Hematopoietic multipotent progenitor cell treated with erythropoietin and hydrocortisone succinate and interleukin-3 and kit ligand, for 4 days (in vitro differentiated cells): ENCODE data around the gene UPF1.

Experiments used
- DNase-seq: peaks from one replicate; pipeline ENCODE4 v3.0.0-alpha.2; 2015

UPF1 gene

DNA sequence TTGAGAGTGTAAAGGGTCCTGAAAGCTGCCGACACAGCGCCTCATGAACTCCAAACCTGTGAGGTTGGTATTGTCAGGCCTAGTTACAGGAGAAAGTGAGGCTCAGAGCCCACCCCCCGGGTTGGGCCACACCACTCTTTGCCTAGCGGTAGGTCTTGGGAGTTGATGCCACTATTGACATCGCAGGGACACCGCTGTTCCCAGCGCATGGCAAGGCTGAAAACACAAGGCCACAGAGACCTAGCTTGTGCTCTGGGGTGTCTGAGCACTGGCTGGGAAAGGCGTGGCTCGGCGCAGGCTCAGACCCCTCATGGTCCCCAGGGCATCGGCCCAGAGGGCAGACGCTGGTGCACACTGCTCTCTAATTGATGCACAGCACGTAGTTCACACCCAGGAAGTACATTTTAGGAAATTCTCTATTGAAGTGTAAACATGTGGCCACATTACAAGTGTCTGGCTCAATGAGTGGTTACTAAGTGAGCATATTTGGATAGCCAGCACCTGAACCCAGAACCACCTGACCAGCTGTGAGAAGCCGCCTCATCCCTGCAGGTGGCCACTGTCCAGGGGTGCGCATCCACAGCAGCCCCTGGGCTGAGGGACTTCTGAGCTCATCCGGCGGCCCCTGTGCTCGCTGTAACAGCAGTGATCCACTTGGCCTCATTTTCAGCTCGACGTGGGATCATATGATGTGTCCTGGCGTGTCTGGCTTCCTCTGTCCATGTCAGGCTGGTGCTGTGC, 27.3 kb downstream of the UPF1 start:
- no peak for DNase-seq

DNA sequence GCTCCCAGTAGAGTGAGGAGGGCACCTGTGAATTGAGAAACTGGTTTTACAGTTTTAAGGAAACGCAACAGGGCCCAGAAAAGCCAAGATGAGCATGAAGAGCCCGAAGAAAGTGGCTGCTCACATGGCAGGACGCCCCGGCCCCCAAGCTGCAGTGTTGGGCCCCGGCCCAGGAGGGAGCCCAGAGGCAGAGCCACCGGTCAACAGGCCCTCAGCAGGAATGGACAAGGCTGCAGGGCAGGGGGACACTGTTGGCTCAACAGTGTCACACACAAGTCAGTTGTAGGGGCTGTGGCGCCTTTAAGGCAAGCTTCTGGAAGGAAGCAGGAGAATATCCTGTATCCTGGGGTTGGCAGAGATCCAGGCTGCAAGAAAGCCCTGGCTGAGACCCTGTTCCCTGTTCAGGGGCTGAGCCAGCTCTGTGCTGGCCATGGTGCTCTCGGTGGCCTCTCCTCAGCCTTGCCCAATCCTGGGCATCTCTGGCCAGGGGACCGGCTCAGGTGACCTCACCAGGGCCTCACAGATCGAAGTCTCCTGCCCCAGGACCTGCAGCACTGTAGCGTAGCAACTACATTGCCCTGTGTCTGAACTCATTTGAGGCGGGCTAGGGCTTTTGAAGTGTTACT, 28.0 kb downstream of the UPF1 start:
- no peak for DNase-seq

DNA sequence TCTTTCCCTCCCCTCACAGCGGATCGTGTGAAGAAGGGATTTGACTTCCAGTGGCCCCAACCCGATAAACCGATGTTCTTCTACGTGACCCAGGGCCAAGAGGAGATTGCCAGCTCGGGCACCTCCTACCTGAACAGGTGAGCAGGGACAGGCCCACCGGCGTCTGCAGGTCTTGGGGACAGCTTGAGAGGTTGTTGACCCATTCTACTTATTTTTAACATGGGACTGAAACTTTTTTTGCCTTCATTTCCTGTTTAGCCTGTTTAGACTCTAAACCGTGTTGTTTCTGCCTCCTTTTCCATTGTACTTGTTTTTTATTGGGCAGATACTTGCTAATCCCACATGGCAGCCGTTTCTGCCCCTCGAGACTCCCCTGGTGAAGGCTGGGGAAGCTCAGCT, 28.5 kb downstream of the UPF1 start:
- no peak for DNase-seq

DNA sequence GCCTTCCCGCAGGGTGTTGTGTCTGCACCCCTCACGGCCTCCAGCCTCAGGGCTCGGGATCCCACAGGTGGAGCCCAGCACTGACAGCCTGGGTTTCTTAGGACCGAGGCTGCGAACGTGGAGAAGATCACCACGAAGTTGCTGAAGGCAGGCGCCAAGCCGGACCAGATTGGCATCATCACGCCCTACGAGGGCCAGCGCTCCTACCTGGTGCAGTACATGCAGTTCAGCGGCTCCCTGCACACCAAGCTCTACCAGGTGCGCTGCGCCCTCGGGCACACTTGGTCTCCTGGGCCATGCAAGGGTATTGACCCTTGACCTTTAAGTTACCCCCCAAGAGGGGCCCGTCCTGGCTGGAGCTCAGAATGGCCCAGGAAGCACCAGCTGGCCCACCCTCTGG, 29.0 kb downstream of the UPF1 start:
- DNase-seq: no peak

DNA sequence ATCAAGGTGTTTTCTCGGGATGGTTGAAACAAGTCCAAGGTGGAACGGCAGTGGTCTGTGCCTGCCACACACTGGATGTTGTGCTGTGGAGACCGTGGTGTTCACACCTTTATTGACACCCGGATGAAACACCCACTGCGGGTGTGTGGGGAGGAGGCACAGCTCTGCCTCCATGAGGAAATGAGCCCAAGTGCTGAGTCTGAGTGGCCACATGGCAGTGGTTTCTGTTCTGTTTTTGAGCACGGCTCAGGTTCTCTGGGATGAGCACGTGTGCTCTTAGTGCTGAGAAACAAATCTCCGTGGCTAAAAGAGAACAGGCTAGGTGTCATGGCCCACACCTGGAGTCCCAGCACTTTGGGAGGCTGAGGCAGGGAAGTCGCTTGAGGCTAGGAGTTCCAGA, 29.5 kb downstream of the UPF1 start:
- no peak for DNase-seq

DNA sequence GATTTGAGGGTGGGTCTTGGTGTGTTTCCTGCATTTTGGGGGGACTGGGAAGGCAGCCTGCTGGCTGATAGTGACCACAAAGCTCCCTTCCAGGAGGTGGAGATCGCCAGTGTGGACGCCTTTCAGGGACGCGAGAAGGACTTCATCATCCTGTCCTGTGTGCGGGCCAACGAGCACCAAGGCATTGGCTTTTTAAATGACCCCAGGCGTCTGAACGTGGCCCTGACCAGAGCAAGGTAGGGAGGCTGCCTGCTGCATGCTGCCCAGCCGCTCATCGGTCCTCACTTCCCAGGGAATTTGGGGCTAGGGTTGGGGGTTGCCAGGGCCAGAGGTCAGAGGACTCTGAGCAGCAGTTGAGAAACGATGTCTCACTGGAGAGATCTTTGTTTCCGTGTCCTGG, 30.2 kb downstream of the UPF1 start:
- DNase-seq: no peak

GRCh38 chr19:18862976-18863842, 31.4 kb downstream of the UPF1 start:
- DNase-seq: no peak

DNA sequence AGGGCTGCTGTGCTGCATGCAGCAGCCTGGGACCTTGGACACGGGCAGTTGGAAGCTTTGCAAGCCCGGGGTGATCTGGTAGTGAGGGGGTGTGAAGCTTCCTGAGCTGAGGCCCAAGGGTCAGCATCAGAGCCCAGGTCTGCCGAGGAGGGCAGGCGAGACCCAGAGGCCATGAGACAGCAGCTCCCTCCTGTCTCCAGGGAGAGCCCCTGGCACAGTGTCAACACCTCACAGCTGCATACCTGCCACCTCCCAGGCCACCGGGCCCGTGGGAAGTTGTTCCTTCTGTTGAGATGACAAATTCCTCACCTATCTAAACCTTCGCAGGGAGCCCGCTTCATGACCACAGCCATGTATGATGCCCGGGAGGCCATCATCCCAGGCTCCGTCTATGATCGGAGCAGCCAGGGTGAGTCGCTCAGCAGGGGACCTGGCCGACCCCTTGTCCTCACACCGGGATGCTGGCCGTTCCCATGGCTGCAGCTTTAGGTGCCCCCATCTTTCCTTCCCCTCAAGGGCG, 32.1 kb downstream of the UPF1 start:
- DNase-seq: no peak

GRCh38 chr19:18865106-18865972, 33.6 kb downstream of the UPF1 start:
- no peak for DNase-seq

- DNase-seq: peak; percentile 79
Measured at GRCh38 chr19:18865973-18866799, 34.4 kb downstream of the UPF1 start.

DNA sequence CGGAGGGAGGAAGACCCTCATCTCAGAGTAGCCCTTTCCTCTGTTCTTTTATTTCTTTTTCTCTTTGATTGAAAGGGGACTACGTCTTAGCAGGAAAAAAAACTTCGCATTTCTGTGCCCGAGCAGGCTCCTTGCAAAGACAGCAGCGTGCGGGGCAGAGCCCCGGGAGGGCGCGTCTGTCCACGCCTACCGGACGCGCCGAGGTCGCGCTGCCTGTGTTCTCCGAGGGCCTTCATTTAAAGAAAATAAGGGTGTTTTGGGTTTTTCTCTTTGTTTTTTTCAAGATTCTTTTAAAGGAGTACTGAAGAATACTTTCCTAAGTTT, 35.0 kb downstream of the UPF1 start:
- no peak for DNase-seq

DNA sequence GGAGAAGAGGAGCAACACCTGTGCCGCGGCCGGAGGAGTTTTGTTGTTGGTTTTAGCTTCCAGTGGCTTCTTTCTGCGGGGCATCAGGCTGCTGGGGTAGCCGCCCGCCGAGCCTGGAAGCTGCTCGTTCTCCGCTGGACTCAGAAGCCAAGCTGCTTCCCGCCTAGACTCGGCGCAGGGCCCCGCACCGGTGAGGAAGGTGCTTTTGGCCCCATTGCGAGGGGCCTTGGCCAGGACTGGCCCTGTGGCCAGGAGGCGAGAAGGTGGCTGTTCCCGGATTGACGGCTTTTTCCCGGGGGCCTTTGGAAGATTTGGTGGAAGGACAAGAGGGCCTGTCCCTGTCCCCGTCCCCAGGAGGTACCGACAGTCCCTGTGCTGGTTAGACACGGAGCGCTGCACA, 35.4 kb downstream of the UPF1 start:
- no peak for DNase-seq

GRCh38 chr19:18867751-18868150, 36.0 kb downstream of the UPF1 start:
- DNase-seq: no peak

- peak; percentile 58 for DNase-seq
Measured at GRCh38 chr19:18868380-18869022, 36.7 kb downstream of the UPF1 start.

GRCh38 chr19:18869023-18869618, 37.4 kb downstream of the UPF1 start:
- DNase-seq: peak; percentile 32

DNA sequence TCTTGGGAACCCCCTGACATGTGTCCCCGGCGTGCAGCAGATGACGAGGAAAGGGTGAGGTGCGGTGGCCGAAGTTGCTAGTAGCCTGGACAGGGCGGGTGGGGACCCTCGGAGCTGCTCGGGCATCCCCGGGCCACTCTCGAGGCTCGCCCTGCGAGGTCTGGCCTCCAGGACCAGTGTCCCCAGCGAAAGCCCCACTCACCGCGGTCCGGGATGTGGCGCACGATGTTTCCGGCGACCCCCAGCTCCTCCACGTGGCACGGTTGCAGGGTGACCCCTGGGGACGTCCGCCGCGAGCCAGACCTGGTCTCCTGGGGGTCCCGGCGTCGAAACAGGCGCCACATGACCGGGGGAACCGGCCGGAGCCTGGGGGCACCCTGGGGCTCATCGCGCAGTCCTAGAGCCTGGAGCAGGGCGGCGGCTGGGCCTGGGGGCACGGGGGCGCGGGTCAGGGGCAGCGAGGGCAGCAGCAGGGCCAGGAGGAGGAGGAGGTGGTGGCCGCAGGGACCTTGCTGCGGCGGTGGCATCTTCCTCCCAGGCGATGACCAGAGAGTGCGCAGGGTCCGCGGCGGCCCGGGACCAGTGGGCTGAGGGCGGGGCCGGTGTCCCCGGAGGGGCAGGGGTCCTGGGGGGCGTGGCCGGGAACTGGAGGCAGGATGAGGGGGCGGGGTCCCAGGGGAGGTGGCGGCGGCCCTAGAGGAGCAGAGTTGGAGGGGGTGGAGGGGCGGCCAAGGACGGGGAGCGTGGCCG, 38.2 kb downstream of the UPF1 start:
- DNase-seq: no peak

- DNase-seq: peak; percentile 45
Measured at GRCh38 chr19:18870531-18871172, 38.9 kb downstream of the UPF1 start.

DNA sequence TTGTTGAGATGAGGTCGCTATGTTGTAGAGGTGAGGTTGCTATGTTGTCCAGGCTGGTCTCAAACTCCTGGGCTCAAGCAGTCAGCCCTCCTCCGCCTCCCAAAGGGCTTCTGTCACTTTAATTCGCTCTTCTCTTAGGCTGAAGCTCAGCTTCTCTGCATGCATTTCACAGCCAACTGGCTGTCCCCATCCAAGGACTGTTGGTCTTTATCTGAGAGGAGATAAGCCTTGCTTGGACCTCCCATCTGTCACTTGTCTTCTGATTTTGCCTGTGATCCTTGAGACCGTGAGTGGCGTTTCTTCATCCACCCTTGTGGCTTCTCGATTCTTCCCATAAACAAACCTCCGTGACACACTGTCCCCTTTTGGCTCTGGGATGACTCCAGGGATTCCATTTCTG, 39.8 kb downstream of the UPF1 start:
- DNase-seq: peak; percentile 40

DNA sequence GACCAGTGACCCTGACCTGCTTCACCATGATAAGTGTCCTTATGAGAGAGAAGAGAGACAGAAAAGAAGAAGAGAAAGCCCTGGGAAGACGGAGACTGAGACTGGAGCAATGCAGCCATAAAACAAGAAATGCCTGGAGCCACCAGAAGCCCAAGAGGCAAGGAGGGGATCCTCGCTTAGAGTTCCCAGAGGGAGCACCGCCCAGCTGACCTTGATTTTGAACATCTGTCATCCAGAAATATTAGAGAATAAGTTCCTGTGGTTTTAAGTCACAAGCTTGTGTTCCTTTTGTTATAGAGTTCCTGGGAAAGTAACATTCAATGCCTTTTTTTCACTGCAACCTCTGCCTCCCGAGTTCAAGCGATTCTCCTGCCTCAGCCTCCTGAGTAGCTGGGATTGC, 44.0 kb downstream of the UPF1 start:
- no peak for DNase-seq

GRCh38 chr19:18876865-18877264, 45.1 kb downstream of the UPF1 start:
- DNase-seq: no peak
